ENCODE data around the gene MARCHF6.
"Not testable (repeated sequence)": the region's sequence is repeated elsewhere in the genome, so short reads cannot be mapped to it uniquely, and the experiment has no call there.

The MARCHF6 gene

DNA sequence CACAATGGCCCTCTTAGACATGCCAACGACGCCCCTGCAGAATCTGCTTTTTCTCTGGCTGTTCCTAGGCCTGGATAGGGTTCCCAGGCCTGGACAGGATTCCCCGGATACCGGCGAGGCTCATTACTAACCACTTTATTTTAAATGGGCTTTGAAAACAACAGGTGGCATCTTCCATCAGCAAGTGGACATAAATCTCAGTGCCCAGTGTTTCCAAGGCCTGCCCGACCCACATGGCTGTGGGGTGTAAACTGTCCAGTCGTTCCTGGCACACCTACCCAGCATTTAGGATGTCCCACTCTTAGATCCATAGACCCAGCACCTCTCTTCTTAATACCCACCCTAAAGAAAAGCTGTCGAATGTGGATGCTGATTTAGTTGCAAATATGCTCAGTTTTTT is 46.7 kb upstream of the MARCHF6 start:
- Histone ChIP-seq H3K27me3 (ENCODE audit: insufficient read depth, poor library complexity, severe bottlenecking) (no peaks in the 10 kb centered on the region), H3K36me3 (ENCODE audit: low read depth) (no peaks in the 10 kb centered on the region), H3K4me3 (ENCODE audit: severe bottlenecking) (peak overlapping the region; percentile 46), H3K9me3 (ENCODE audit: severe bottlenecking) (no peaks in the 10 kb centered on the region), H3K27ac (ENCODE audit: poor library complexity, severe bottlenecking) (peak overlapping the region; percentile 87), H3K4me1 (ENCODE audit: insufficient read depth, poor library complexity, severe bottlenecking) (peaks cover 39% of the 10 kb centered on the region)
- TF ChIP-seq CTCF (IDR thresholded peaks at IDR 0.05; ENCODE audit: poor library complexity, severe bottlenecking): no peak
- no peak for ATAC-seq (ENCODE audit: low read depth)
- DNase-seq (ENCODE audit: low spot score): no peak

GRCh38 chr5:10307206-10308148 is 46.0 kb upstream of the MARCHF6 start, which contains the start of gene CMBL:
Gene CMBL (minus strand): TSS chr5:10307902. CDS start chr5:10290762, 17,140 bp downstream.
- TF ChIP-seq CTCF (IDR thresholded peaks at IDR 0.05; ENCODE audit: poor library complexity, severe bottlenecking): no peak
- Histone ChIP-seq H3K4me3 (ENCODE audit: severe bottlenecking) (peak within 1 kb of the TSS; percentile 46), H3K27ac (ENCODE audit: poor library complexity, severe bottlenecking) (peak within 1 kb of the TSS; percentile 87), H3K27me3 (ENCODE audit: insufficient read depth, poor library complexity, severe bottlenecking) (no peaks in the 10 kb centered on the region), H3K4me1 (ENCODE audit: insufficient read depth, poor library complexity, severe bottlenecking) (peaks cover 33% of the 10 kb centered on the region), H3K9me3 (ENCODE audit: severe bottlenecking) (no peaks in the 10 kb centered on the region), H3K36me3 (ENCODE audit: low read depth) (no peaks in the 10 kb centered on the region)
- DNase-seq (ENCODE audit: low spot score): peak; percentile 86
- ATAC-seq (ENCODE audit: low read depth): peak; percentile 81

GRCh38 chr5:10308844-10309243 is 44.7 kb upstream of the MARCHF6 start:
- Histone ChIP-seq H3K36me3 (ENCODE audit: low read depth) (no peaks in the 10 kb centered on the region), H3K4me1 (ENCODE audit: insufficient read depth, poor library complexity, severe bottlenecking) (peaks cover 33% of the 10 kb centered on the region), H3K9me3 (ENCODE audit: severe bottlenecking) (no peaks in the 10 kb centered on the region), H3K27me3 (ENCODE audit: insufficient read depth, poor library complexity, severe bottlenecking) (no peaks in the 10 kb centered on the region), H3K4me3 (ENCODE audit: severe bottlenecking) (no peak overlapping the region), H3K27ac (ENCODE audit: poor library complexity, severe bottlenecking) (peak overlapping the region; percentile 87)
- TF ChIP-seq CTCF (IDR thresholded peaks at IDR 0.05; ENCODE audit: poor library complexity, severe bottlenecking): no peak
- DNase-seq (ENCODE audit: low spot score) (no peak), ATAC-seq (ENCODE audit: low read depth) (no peak)

- H3K36me3 ChIP-seq (ENCODE audit: low read depth): no peaks in the 10 kb centered on the region
- DNase-seq (ENCODE audit: low spot score): peak; percentile 96
- no peaks in the 10 kb centered on the region for H3K27me3 ChIP-seq (ENCODE audit: insufficient read depth, poor library complexity, severe bottlenecking)
- TF ChIP-seq CTCF (IDR thresholded peaks at IDR 0.05; ENCODE audit: poor library complexity, severe bottlenecking): no peak
- H3K4me3 ChIP-seq (ENCODE audit: severe bottlenecking): no peak overlapping the region
- peaks cover 33% of the 10 kb centered on the region for H3K4me1 ChIP-seq (ENCODE audit: insufficient read depth, poor library complexity, severe bottlenecking)
- peak overlapping the region; percentile 87 for H3K27ac ChIP-seq (ENCODE audit: poor library complexity, severe bottlenecking)
- no peaks in the 10 kb centered on the region for H3K9me3 ChIP-seq (ENCODE audit: severe bottlenecking)
- peak; percentile 91 for ATAC-seq (ENCODE audit: low read depth)
These were observed 43.3 kb upstream of the MARCHF6 start for GRCh38 chr5:10310066-10310779.

DNA sequence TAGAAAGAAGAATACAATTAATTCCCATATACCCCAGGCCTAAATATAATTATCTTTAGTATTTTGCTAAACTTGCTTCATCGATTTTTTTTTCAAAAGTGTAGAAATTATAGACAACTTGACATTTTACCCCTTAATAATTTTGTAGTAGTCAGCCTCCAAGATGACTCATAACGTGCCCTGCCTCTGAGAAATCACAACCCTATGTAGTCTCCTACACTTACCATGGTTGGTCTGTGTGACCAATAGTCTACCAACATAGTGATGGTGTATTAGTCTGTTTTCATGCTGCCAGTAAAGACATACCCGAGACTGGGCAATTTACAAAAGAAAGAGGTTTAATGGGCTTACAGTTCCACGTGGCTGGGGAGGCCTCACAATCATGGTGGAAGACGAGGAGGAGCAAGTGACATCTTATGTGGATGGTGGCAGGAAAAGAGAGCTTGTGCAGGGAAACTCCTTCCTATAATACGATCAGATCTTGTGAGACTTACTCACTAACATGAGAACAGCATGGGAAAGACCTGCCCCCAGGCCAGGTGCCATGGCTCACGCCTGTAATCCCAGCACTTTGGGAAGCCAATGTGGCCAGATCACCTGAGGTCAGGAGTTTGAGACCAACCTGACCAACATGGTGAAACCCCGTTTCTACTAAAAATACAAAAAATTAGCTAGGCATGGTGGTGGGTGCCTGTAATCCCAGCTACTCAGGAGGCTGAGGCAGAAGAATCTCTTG is 42.5 kb upstream of the MARCHF6 start:
- not testable (repeated sequence) for H3K36me3 ChIP-seq (ENCODE audit: low read depth); H3K27me3 ChIP-seq (ENCODE audit: insufficient read depth, poor library complexity, severe bottlenecking); H3K4me3 ChIP-seq (ENCODE audit: severe bottlenecking); ATAC-seq (ENCODE audit: low read depth); H3K9me3 ChIP-seq (ENCODE audit: severe bottlenecking); DNase-seq (ENCODE audit: low spot score)
- Histone ChIP-seq H3K4me1 (ENCODE audit: insufficient read depth, poor library complexity, severe bottlenecking) (peaks cover 30% of the 10 kb centered on the region), H3K27ac (ENCODE audit: poor library complexity, severe bottlenecking) (peak overlapping the region; percentile 87)

Data from RWPE2 (cell line).